ENCODE measurements around the gene NEIL1. TPM values are rescaled to one million over a fixed set of nuclear protein-coding genes. Genes with fewer than 3 reads are reported as not detected.

The NEIL1 gene
- total RNA-seq, 1 experiment from 2014 or later, result 24.8 TPM

DNA sequence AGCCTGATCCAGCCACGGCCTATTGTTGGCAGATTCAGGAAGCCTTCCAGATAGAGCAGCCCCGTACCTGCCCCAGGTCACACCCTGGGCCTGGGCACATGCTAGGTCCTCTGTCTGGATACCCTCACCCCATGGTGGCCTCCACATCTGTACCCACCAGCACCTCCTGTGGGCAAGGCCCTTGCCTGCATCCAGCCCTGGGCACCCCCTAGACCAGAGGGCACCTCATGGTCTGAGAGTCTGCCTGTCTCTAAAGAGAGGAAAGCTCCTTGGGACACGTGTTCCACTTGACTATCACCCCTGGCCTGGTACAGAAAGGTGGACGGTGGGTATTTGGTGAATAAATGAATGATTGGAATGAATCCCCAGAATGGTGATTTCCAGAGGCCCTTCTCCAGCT is 19.8 kb upstream of the NEIL1 start:
- no peak overlapping the region for H3K27ac Mint-ChIP-seq
- TF ChIP-seq ZNF416 (CRISPR knock-in tag; IDR thresholded peaks at IDR 0.05) (no peak), ESRRA (CRISPR knock-in tag; IDR thresholded peaks at IDR 0.05; ENCODE audit: borderline replicate concordance) (no peak)
- H3K9me3 Mint-ChIP-seq, result peaks cover 3% of the 10 kb centered on the region
- peak; percentile 24 for DNase-seq (ENCODE audit: low spot score)
- ATAC-seq, result peak; percentile 44; the same call in 1 of the 2 replicates
- no peak overlapping the region for H3K4me3 Mint-ChIP-seq
- CTCF ChIA-PET, result interaction anchor here (1.1 kb wide), 1 partner anchor 41 kb away, joined by 3 read pairs; no protein-coding TSS in a partner anchor
- peaks cover 9% of the 10 kb centered on the region for H3K27me3 Mint-ChIP-seq (ENCODE audit: low read depth)
- H3K4me1 Mint-ChIP-seq, result no peaks in the 10 kb centered on the region
- POLR2A ChIA-PET, result no interaction called here
- no peaks in the 10 kb centered on the region for H3K36me3 Mint-ChIP-seq

DNA sequence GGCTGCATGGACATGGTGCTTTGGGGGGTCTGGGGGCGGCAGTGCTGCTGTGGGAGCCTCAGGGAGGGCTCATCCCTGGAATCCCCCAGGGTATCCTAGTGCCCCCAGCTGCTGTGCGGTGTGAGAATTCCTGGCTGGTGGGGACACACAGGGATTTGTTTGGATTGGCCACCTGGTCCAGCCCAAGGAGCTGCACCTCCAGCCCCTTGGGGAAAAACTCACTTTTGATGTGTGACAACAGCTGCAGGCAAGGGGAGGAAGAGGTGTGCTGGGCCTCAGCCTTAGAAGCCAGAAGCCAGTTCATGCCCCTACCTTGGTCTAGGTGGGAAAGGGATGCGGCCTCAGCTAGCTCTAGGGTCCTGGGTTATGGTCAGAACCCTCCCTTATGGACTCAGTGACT is 19.3 kb upstream of the NEIL1 start:
- TF ChIP-seq, protein P1, sequence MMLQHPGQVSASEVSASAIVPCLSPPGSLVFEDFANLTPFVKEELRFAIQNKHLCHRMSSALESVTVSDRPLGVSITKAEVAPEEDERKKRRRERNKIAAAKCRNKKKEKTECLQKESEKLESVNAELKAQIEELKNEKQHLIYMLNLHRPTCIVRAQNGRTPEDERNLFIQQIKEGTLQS (CRISPR knock-in tag; conservative IDR thresholded peaks at IDR 0.05), result no peak
- TF ChIP-seq, protein P2, sequence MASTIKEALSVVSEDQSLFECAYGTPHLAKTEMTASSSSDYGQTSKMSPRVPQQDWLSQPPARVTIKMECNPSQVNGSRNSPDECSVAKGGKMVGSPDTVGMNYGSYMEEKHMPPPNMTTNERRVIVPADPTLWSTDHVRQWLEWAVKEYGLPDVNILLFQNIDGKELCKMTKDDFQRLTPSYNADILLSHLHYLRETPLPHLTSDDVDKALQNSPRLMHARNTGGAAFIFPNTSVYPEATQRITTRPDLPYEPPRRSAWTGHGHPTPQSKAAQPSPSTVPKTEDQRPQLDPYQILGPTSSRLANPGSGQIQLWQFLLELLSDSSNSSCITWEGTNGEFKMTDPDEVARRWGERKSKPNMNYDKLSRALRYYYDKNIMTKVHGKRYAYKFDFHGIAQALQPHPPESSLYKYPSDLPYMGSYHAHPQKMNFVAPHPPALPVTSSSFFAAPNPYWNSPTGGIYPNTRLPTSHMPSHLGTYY (CRISPR knock-in tag; IDR thresholded peaks at IDR 0.05), result no peak
- TF ChIP-seq GABPB1 (CRISPR knock-in tag; IDR thresholded peaks at IDR 0.05), result no peak
- no peak for TF ChIP-seq GRHL2 (CRISPR knock-in tag; IDR thresholded peaks at IDR 0.05; ENCODE audit: insufficient replicate concordance, severe bottlenecking)
- no peak for TF ChIP-seq PRRX2 (CRISPR knock-in tag; IDR thresholded peaks at IDR 0.05)
- no peak for TF ChIP-seq NR1H2 (CRISPR knock-in tag; IDR thresholded peaks at IDR 0.05)
- TF ChIP-seq, protein P3, sequence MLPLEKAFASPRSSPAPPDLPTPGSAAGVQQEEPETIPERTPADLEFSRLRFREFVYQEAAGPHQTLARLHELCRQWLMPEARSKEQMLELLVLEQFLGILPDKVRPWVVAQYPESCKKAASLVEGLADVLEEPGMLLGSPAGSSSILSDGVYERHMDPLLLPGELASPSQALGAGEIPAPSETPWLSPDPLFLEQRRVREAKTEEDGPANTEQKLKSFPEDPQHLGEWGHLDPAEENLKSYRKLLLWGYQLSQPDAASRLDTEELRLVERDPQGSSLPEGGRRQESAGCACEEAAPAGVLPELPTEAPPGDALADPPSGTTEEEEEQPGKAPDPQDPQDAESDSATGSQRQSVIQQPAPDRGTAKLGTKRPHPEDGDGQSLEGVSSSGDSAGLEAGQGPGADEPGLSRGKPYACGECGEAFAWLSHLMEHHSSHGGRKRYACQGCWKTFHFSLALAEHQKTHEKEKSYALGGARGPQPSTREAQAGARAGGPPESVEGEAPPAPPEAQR (CRISPR knock-in tag; IDR thresholded peaks at IDR 0.05), result no peak
- no peak for TF ChIP-seq FOXK1 (CRISPR knock-in tag; IDR thresholded peaks at IDR 0.05)
- TF ChIP-seq, protein P4, sequence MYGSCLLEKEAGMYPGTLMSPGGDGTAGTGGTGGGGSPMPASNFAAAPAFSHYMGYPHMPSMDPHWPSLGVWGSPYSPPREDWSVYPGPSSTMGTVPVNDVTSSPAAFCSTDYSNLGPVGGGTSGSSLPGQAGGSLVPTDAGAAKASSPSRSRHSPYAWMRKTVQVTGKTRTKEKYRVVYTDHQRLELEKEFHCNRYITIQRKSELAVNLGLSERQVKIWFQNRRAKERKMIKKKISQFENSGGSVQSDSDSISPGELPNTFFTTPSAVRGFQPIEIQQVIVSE (CRISPR knock-in tag; IDR thresholded peaks at IDR 0.05; ENCODE audit: borderline replicate concordance), result no peak
- POLR2A ChIA-PET, result no interaction called here
- H3K27ac Mint-ChIP-seq, result no peak overlapping the region
- ATAC-seq (no peak), DNase-seq (ENCODE audit: low spot score) (no peak)
- peaks cover 7% of the 10 kb centered on the region; the same call in 1 of the 2 replicates for H3K27me3 Mint-ChIP-seq (ENCODE audit: low read depth)
- H3K4me3 Mint-ChIP-seq, result no peak overlapping the region
- CTCF ChIA-PET, result interaction anchor here (1.1 kb wide), 1 partner anchor 40 kb away, joined by 3 read pairs; no protein-coding TSS in a partner anchor
- H3K36me3 Mint-ChIP-seq, result no peaks in the 10 kb centered on the region
- no peaks in the 10 kb centered on the region for H3K4me1 Mint-ChIP-seq
- H3K9me3 Mint-ChIP-seq, result no peaks in the 10 kb centered on the region

DNA sequence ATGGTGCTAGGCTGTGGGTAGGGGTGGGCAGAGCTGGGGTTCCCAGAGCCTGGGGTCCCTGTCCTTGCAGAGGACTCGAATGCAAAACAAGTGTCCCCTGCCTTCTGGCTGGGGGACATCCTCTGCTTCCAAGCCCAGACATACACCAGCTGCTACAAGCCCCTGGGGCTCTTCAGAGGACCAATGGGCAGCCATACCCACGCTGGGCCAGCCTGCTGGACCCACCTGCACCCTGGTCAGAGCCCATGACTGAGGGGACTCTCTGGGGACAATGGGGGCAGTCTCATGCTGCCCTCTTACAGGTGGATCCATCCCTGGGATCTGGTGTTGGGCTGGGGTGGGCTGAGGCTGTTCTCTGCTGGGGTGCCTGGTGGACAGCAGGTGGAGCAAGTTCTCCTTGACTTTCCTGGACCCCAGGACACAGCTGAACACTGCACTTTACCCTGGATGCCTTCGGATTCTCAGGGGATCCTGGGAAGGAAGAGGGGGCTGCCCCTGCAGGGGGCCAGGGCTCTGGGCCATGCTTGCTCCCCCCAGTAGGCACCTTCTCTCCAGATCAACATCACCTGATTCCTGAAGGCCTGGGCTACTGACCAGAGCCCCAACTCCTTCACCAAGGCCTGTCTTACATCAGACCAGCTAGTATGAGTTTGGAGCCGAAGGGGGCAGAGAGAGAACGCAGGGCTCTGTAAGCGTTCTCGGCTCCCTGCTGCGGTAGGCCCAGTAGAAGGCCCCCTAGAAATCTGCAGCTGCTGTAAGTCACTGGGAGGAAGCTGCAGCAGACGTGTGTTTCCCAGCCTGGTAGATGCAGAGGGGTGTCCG is 18.1 kb upstream of the NEIL1 start:
- POLR2A ChIA-PET, result interaction anchor here (0.5 kb wide), 1 partner anchor 314 kb away, joined by 3 read pairs; no protein-coding TSS in a partner anchor
- peaks cover 7% of the 10 kb centered on the region; the same call in 1 of the 2 replicates for H3K27me3 Mint-ChIP-seq (ENCODE audit: low read depth)
- H3K4me3 Mint-ChIP-seq, result no peak overlapping the region
- no peaks in the 10 kb centered on the region for H3K4me1 Mint-ChIP-seq
- DNase-seq (ENCODE audit: low spot score) (no peak), ATAC-seq (no peak)
- no peaks in the 10 kb centered on the region for H3K36me3 Mint-ChIP-seq
- CTCF ChIA-PET, result interaction anchor here (0.9 to 1.7 kb wide), 4 partner anchors 21 to 123 kb away, joined by 3 to 13 read pairs (median 4); partner anchors contain the start of gene MAN2C1
- H3K27ac Mint-ChIP-seq, result no peak overlapping the region
- no peaks in the 10 kb centered on the region for H3K9me3 Mint-ChIP-seq
- TF ChIP-seq MXD4 (CRISPR knock-in tag; IDR thresholded peaks at IDR 0.05; ENCODE audit: borderline replicate concordance) (no peak), ESRRA (CRISPR knock-in tag; IDR thresholded peaks at IDR 0.05; ENCODE audit: borderline replicate concordance) (no peak), ETV6 (CRISPR knock-in tag; IDR thresholded peaks at IDR 0.05) (no peak), PRRX2 (CRISPR knock-in tag; IDR thresholded peaks at IDR 0.05) (no peak), ZNF232 (CRISPR knock-in tag; IDR thresholded peaks at IDR 0.05) (no peak), TCF7 (CRISPR knock-in tag; IDR thresholded peaks at IDR 0.05; ENCODE audit: low read depth) (no peak), ZNF671 (CRISPR knock-in tag; IDR thresholded peaks at IDR 0.05) (no peak), SMAD4 (CRISPR knock-in tag; IDR thresholded peaks at IDR 0.05) (no peak), JAZF1 (CRISPR knock-in tag; IDR thresholded peaks at IDR 0.05) (no peak), SMAD3 (CRISPR knock-in tag; IDR thresholded peaks at IDR 0.05; ENCODE audit: borderline replicate concordance) (no peak)
- TF ChIP-seq, protein P5, sequence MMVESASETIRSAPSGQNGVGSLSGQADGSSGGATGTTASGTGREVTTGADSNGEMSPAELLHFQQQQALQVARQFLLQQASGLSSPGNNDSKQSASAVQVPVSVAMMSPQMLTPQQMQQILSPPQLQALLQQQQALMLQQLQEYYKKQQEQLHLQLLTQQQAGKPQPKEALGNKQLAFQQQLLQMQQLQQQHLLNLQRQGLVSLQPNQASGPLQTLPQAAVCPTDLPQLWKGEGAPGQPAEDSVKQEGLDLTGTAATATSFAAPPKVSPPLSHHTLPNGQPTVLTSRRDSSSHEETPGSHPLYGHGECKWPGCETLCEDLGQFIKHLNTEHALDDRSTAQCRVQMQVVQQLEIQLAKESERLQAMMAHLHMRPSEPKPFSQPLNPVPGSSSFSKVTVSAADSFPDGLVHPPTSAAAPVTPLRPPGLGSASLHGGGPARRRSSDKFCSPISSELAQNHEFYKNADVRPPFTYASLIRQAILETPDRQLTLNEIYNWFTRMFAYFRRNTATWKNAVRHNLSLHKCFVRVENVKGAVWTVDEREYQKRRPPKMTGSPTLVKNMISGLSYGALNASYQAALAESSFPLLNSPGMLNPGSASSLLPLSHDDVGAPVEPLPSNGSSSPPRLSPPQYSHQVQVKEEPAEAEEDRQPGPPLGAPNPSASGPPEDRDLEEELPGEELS (CRISPR knock-in tag; IDR thresholded peaks at IDR 0.05), result no peak
- TF ChIP-seq, protein P6, sequence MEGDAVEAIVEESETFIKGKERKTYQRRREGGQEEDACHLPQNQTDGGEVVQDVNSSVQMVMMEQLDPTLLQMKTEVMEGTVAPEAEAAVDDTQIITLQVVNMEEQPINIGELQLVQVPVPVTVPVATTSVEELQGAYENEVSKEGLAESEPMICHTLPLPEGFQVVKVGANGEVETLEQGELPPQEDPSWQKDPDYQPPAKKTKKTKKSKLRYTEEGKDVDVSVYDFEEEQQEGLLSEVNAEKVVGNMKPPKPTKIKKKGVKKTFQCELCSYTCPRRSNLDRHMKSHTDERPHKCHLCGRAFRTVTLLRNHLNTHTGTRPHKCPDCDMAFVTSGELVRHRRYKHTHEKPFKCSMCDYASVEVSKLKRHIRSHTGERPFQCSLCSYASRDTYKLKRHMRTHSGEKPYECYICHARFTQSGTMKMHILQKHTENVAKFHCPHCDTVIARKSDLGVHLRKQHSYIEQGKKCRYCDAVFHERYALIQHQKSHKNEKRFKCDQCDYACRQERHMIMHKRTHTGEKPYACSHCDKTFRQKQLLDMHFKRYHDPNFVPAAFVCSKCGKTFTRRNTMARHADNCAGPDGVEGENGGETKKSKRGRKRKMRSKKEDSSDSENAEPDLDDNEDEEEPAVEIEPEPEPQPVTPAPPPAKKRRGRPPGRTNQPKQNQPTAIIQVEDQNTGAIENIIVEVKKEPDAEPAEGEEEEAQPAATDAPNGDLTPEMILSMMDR (IDR thresholded peaks at IDR 0.05), result no peak
- TF ChIP-seq, protein P7, sequence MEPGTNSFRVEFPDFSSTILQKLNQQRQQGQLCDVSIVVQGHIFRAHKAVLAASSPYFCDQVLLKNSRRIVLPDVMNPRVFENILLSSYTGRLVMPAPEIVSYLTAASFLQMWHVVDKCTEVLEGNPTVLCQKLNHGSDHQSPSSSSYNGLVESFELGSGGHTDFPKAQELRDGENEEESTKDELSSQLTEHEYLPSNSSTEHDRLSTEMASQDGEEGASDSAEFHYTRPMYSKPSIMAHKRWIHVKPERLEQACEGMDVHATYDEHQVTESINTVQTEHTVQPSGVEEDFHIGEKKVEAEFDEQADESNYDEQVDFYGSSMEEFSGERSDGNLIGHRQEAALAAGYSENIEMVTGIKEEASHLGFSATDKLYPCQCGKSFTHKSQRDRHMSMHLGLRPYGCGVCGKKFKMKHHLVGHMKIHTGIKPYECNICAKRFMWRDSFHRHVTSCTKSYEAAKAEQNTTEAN (CRISPR knock-in tag; IDR thresholded peaks at IDR 0.05), result no peak
